ENCODE measurements around the gene SMAD7. TPM values are rescaled to one million over a fixed set of nuclear protein-coding genes. Genes with fewer than 3 reads are reported as not detected.
A peak's percentile ranks its signal among the peaks of the same experiment; 100 is the strongest.

Gene SMAD7
- total and polyA plus RNA-seq, 4 experiments from 2014 or later = 2.7 to 31.2 (median 17.9) TPM

- H3K4me3 Mint-ChIP-seq = peak overlapping the region in 7 of 8 donors; percentile 65 to 91 (median 73)
- H3K36me3 ChIP-seq (ENCODE audit: insufficient read depth, low read length) = no peaks in the 10 kb centered on the region
- peaks cover 98% of the 10 kb centered on the region for H3K4me1 ChIP-seq (ENCODE audit: insufficient read depth, low read length)
- no peak overlapping the region for H3K4me3 ChIP-seq (ENCODE audit: low read length in 2 of 2)
- ChIA-PET POLR2A (ENCODE audit: partially characterized antibody) (interaction anchor here (0.7 to 1.3 kb wide), 5 partner anchors 10 to 149 kb away, joined by 3 to 5 read pairs (median 3); no protein-coding TSS in a partner anchor), CTCF (ENCODE audit: partially characterized antibody) (interaction anchor here (0.7 to 1.1 kb wide), 5 partner anchors 10 to 161 kb away, joined by 3 to 5 read pairs (median 3); no protein-coding TSS in a partner anchor)
- no peaks in the 10 kb centered on the region for H3K9me3 ChIP-seq (ENCODE audit: control insufficient read depth in 1 of 2, low read length in 2 of 2)
- H3K27me3 Mint-ChIP-seq = no peaks in the 10 kb centered on the region
- peaks cover 0 to 17% of the 10 kb centered on the region in 2 donors for H3K36me3 Mint-ChIP-seq
- DNase-seq = peak in 1 of 5 donors; percentile 23
- H3K27ac ChIP-seq (ENCODE audit: low read depth, low read length) = no peak overlapping the region
- intact Hi-C loops (cut with micrococcal nuclease) = no loop called here
- no peaks in the 10 kb centered on the region for H3K27me3 ChIP-seq (ENCODE audit: insufficient read depth, low read length)
- H3K9me3 Mint-ChIP-seq = no peaks in the 10 kb centered on the region
- H3K4me1 Mint-ChIP-seq = peaks cover 66 to 100% (median 84%) of the 10 kb centered on the region in 4 donors
- peak overlapping the region; percentile 65 to 94 (median 88) for H3K27ac Mint-ChIP-seq
These were observed 15.9 kb downstream of the SMAD7 start for GRCh38 chr18:48934723-48935432.

- ChIA-PET POLR2A (ENCODE audit: partially characterized antibody) (interaction anchor here (0.7 to 1.3 kb wide), 5 partner anchors 10 to 149 kb away, joined by 3 to 5 read pairs (median 3); no protein-coding TSS in a partner anchor), CTCF (ENCODE audit: partially characterized antibody) (interaction anchor here (0.7 to 1.1 kb wide), 5 partner anchors 10 to 160 kb away, joined by 3 to 5 read pairs (median 3); no protein-coding TSS in a partner anchor)
- H3K36me3 ChIP-seq (ENCODE audit: insufficient read depth, low read length) = no peaks in the 10 kb centered on the region
- peaks cover 98% of the 10 kb centered on the region for H3K4me1 ChIP-seq (ENCODE audit: insufficient read depth, low read length)
- intact Hi-C loops (cut with micrococcal nuclease) = no loop called here
- Mint-ChIP-seq H3K27me3 (peaks cover 0 to under 1% of the 10 kb centered on the region in 2 donors), H3K4me3 (peak overlapping the region in 6 of 8 donors; percentile 28 to 91 (median 62)), H3K4me1 (peaks cover 66 to 100% (median 82%) of the 10 kb centered on the region in 4 donors), H3K9me3 (no peaks in the 10 kb centered on the region), H3K27ac (peak overlapping the region in 4 of 7 donors; percentile 53 to 92 (median 81)), H3K36me3 (peaks cover 0 to 16% of the 10 kb centered on the region in 2 donors)
- H3K27me3 ChIP-seq (ENCODE audit: insufficient read depth, low read length) = no peaks in the 10 kb centered on the region
- no peak overlapping the region for H3K27ac ChIP-seq (ENCODE audit: low read depth, low read length)
- H3K9me3 ChIP-seq (ENCODE audit: control insufficient read depth in 1 of 2, low read length in 2 of 2) = no peaks in the 10 kb centered on the region
- no peak for DNase-seq
- no peak overlapping the region for H3K4me3 ChIP-seq (ENCODE audit: low read length in 2 of 2)
These were observed 16.4 kb downstream of the SMAD7 start for GRCh38 chr18:48934415-48934722.

- no peaks in the 10 kb centered on the region for H3K9me3 Mint-ChIP-seq
- H3K27me3 ChIP-seq (ENCODE audit: insufficient read depth, low read length) = no peaks in the 10 kb centered on the region
- no peaks in the 10 kb centered on the region for H3K36me3 ChIP-seq (ENCODE audit: insufficient read depth, low read length)
- H3K4me3 Mint-ChIP-seq = peak overlapping the region in 6 of 8 donors; percentile 9 to 78 (median 60)
- H3K27ac Mint-ChIP-seq = peak overlapping the region in 6 of 7 donors; percentile 13 to 86 (median 56)
- no peak overlapping the region for H3K4me3 ChIP-seq (ENCODE audit: low read length in 2 of 2)
- ChIA-PET CTCF (ENCODE audit: partially characterized antibody) (interaction anchor here (0.7 to 1.1 kb wide), 6 partner anchors 9 to 160 kb away, joined by 3 to 5 read pairs (median 3); no protein-coding TSS in a partner anchor), POLR2A (ENCODE audit: partially characterized antibody) (interaction anchor here (0.7 to 9.5 kb wide), 8 partner anchors 6 to 148 kb away, joined by 3 to 75 read pairs (median 4); no protein-coding TSS in a partner anchor)
- H3K9me3 ChIP-seq (ENCODE audit: control insufficient read depth in 1 of 2, low read length in 2 of 2) = no peaks in the 10 kb centered on the region
- peaks cover 0 to 19% of the 10 kb centered on the region in 2 donors for H3K36me3 Mint-ChIP-seq
- H3K4me1 ChIP-seq (ENCODE audit: insufficient read depth, low read length) = peaks cover 98% of the 10 kb centered on the region
- no peak overlapping the region for H3K27ac ChIP-seq (ENCODE audit: low read depth, low read length)
- DNase-seq = no peak
- H3K27me3 Mint-ChIP-seq = peaks cover 0 to 1% of the 10 kb centered on the region in 2 donors
- peaks cover 71 to 100% (median 84%) of the 10 kb centered on the region in 4 donors for H3K4me1 Mint-ChIP-seq
- intact Hi-C loops (cut with micrococcal nuclease) = no loop called here
These were observed 17.0 kb downstream of the SMAD7 start for GRCh38 chr18:48933578-48934414.

GRCh38 chr18:48932822-48933510, 17.8 kb downstream of the SMAD7 start:
- Mint-ChIP-seq H3K4me3 (peak overlapping the region in 7 of 8 donors; percentile 9 to 77 (median 70)), H3K4me1 (peaks cover 71 to 100% (median 83%) of the 10 kb centered on the region in 4 donors), H3K9me3 (no peaks in the 10 kb centered on the region), H3K36me3 (peaks cover 0 to 22% of the 10 kb centered on the region in 2 donors), H3K27ac (peak overlapping the region; percentile 64 to 91 (median 85)), H3K27me3 (peaks cover 0 to 1% of the 10 kb centered on the region in 2 donors)
- peak in 1 of 5 donors; percentile 32 for DNase-seq
- intact Hi-C loops (cut with micrococcal nuclease) = loop anchor here (1.0 kb wide), 1 partner anchor 7 kb away; no protein-coding TSS in a partner anchor
- peaks cover 98% of the 10 kb centered on the region for H3K4me1 ChIP-seq (ENCODE audit: insufficient read depth, low read length)
- H3K36me3 ChIP-seq (ENCODE audit: insufficient read depth, low read length) = no peaks in the 10 kb centered on the region
- CTCF ChIA-PET (ENCODE audit: partially characterized antibody) = interaction anchor here (0.9 to 1.0 kb wide), 2 partner anchors 8 to 100 kb away, joined by 3 read pairs; no protein-coding TSS in a partner anchor
- peak overlapping the region; percentile 8 for H3K27ac ChIP-seq (ENCODE audit: low read depth, low read length)
- no peaks in the 10 kb centered on the region for H3K9me3 ChIP-seq (ENCODE audit: control insufficient read depth in 1 of 2, low read length in 2 of 2)
- no peaks in the 10 kb centered on the region for H3K27me3 ChIP-seq (ENCODE audit: insufficient read depth, low read length)
- no peak overlapping the region for H3K4me3 ChIP-seq (ENCODE audit: low read length in 2 of 2)
- POLR2A ChIA-PET (ENCODE audit: partially characterized antibody) = interaction anchor here (0.9 to 9.5 kb wide), 6 partner anchors 7 to 91 kb away, joined by 3 to 75 read pairs (median 6); no protein-coding TSS in a partner anchor

- CTCF ChIA-PET (ENCODE audit: partially characterized antibody) = interaction anchor here (0.9 to 1.0 kb wide), 3 partner anchors 8 to 100 kb away, joined by 3 read pairs; no protein-coding TSS in a partner anchor
- POLR2A ChIA-PET (ENCODE audit: partially characterized antibody) = interaction anchor here (0.9 to 9.5 kb wide), 6 partner anchors 8 to 91 kb away, joined by 3 to 75 read pairs (median 6); no protein-coding TSS in a partner anchor
- Histone ChIP-seq H3K4me1 (ENCODE audit: insufficient read depth, low read length) (peaks cover 98% of the 10 kb centered on the region), H3K27me3 (ENCODE audit: insufficient read depth, low read length) (no peaks in the 10 kb centered on the region), H3K4me3 (ENCODE audit: low read length in 2 of 2) (no peak overlapping the region), H3K9me3 (ENCODE audit: control insufficient read depth in 1 of 2, low read length in 2 of 2) (no peaks in the 10 kb centered on the region), H3K36me3 (ENCODE audit: insufficient read depth, low read length) (no peaks in the 10 kb centered on the region), H3K27ac (ENCODE audit: low read depth, low read length) (peak overlapping the region; percentile 8)
- peaks cover 69 to 100% (median 83%) of the 10 kb centered on the region in 4 donors for H3K4me1 Mint-ChIP-seq
- peak overlapping the region; percentile 4 to 77 (median 66) for H3K4me3 Mint-ChIP-seq
- H3K9me3 Mint-ChIP-seq = no peaks in the 10 kb centered on the region
- intact Hi-C loops (cut with micrococcal nuclease) = loop anchor here (1.0 kb wide), 1 partner anchor 8 kb away; no protein-coding TSS in a partner anchor
- H3K36me3 Mint-ChIP-seq = peaks cover 0 to 21% of the 10 kb centered on the region in 2 donors
- DNase-seq = peak in 1 of 5 donors; percentile 42
- H3K27me3 Mint-ChIP-seq = peaks cover 0 to 1% of the 10 kb centered on the region in 2 donors
- peak overlapping the region; percentile 81 to 93 (median 86) for H3K27ac Mint-ChIP-seq
These were observed 18.3 kb downstream of the SMAD7 start for GRCh38 chr18:48932462-48932818.

Data from CD4-positive, alpha-beta memory T cell (primary cell).